ENCODE measurements around the gene FANCL.

FANCL gene

GRCh38 chr2:58268685-58269084 lies 27.6 kb upstream of the FANCL start:
- TF ChIP-seq YY1 (IDR thresholded peaks at IDR 0.05; ENCODE audit: low read depth) (no peak), REST (IDR thresholded peaks at IDR 0.05; ENCODE audit: low read depth) (no peak), EGR1 (IDR thresholded peaks at IDR 0.05) (no peak), RAD21 (IDR thresholded peaks at IDR 0.05; ENCODE audit: low read depth) (no peak), NFIC (IDR thresholded peaks at IDR 0.05) (no peak), EP300 (IDR thresholded peaks at IDR 0.05; ENCODE audit: borderline replicate concordance) (no peak)

- TF ChIP-seq FOXM1 (IDR thresholded peaks at IDR 0.05; ENCODE audit: borderline replicate concordance, low read depth) (no peak), USF1 (IDR thresholded peaks at IDR 0.05) (no peak), NFIC (IDR thresholded peaks at IDR 0.05) (no peak), REST (IDR thresholded peaks at IDR 0.05; ENCODE audit: low read depth) (no peak), EGR1 (IDR thresholded peaks at IDR 0.05) (no peak), YY1 (IDR thresholded peaks at IDR 0.05; ENCODE audit: low read depth) (no peak), MAX (IDR thresholded peaks at IDR 0.05) (no peak), EP300 (IDR thresholded peaks at IDR 0.05; ENCODE audit: borderline replicate concordance) (no peak), CEBPB (IDR thresholded peaks at IDR 0.05) (no peak), ZBTB7A (IDR thresholded peaks at IDR 0.05; ENCODE audit: low read depth) (no peak), RAD21 (IDR thresholded peaks at IDR 0.05; ENCODE audit: low read depth) (no peak), CREB1 (IDR thresholded peaks at IDR 0.05; ENCODE audit: low read depth) (no peak), TCF12 (IDR thresholded peaks at IDR 0.05; ENCODE audit: low read depth) (no peak), TEAD4 (IDR thresholded peaks at IDR 0.05) (no peak), TAF1 (IDR thresholded peaks at IDR 0.05; ENCODE audit: low read depth) (no peak)
Measured at GRCh38 chr2:58266211-58266610, 25.1 kb upstream of the FANCL start.

- TF ChIP-seq EGR1 (IDR thresholded peaks at IDR 0.05): no peak
- TF ChIP-seq CREB1 (IDR thresholded peaks at IDR 0.05; ENCODE audit: low read depth): no peak
- TF ChIP-seq MAX (IDR thresholded peaks at IDR 0.05): no peak
- TF ChIP-seq YY1 (IDR thresholded peaks at IDR 0.05; ENCODE audit: low read depth): no peak
- no peak for TF ChIP-seq EP300 (IDR thresholded peaks at IDR 0.05; ENCODE audit: borderline replicate concordance)
- TF ChIP-seq NFIC (IDR thresholded peaks at IDR 0.05): no peak
- no peak for TF ChIP-seq RAD21 (IDR thresholded peaks at IDR 0.05; ENCODE audit: low read depth)
- no peak for TF ChIP-seq TCF12 (IDR thresholded peaks at IDR 0.05; ENCODE audit: low read depth)
Measured at GRCh38 chr2:58261209-58261608, 20.1 kb upstream of the FANCL start.

- TF ChIP-seq YY1 (IDR thresholded peaks at IDR 0.05; ENCODE audit: low read depth) (no peak), ZBTB7A (IDR thresholded peaks at IDR 0.05; ENCODE audit: low read depth) (no peak), USF1 (IDR thresholded peaks at IDR 0.05) (no peak), TCF12 (IDR thresholded peaks at IDR 0.05; ENCODE audit: low read depth) (no peak; the same call in 1 of the 2 replicates), RAD21 (IDR thresholded peaks at IDR 0.05; ENCODE audit: low read depth) (no peak), CEBPB (IDR thresholded peaks at IDR 0.05) (no peak), MAX (IDR thresholded peaks at IDR 0.05) (no peak), CREB1 (IDR thresholded peaks at IDR 0.05; ENCODE audit: low read depth) (no peak), EGR1 (IDR thresholded peaks at IDR 0.05) (no peak), TAF1 (IDR thresholded peaks at IDR 0.05; ENCODE audit: low read depth) (no peak), TEAD4 (IDR thresholded peaks at IDR 0.05) (no peak; the same call in 1 of the 2 replicates), EP300 (IDR thresholded peaks at IDR 0.05; ENCODE audit: borderline replicate concordance) (no peak), FOXM1 (IDR thresholded peaks at IDR 0.05; ENCODE audit: borderline replicate concordance, low read depth) (no peak), REST (IDR thresholded peaks at IDR 0.05; ENCODE audit: low read depth) (no peak)
Measured at GRCh38 chr2:58241546-58241864, 380 bp upstream of the FANCL start.

All from Ishikawa (cell line).